Adrenal gland (tissue), 12 donors: ENCODE data around the gene HAPLN3. TPM values are rescaled to one million over a fixed set of nuclear protein-coding genes. Genes with fewer than 3 reads are reported as not detected.

Source experiments
- DNase-seq, 7 donors: peaks; one replicate each; pipeline ENCODE4 v3.0.0-alpha.2; 2019 to 2020
- H3K27ac ChIP-seq, 5 donors: fragments of 200-600 bp; sonication (generic) in 4 of 5; 1 replicate in 3 of 5; 2 replicates in 2 of 5; pipeline versions ENCODE4 v1.5.1 to v1.8.0; 2016 to 2020; ENCODE audit warnings: mild to moderate bottlenecking in 1 of 5
- H3K27me3 ChIP-seq: fragments of 200-600 bp; 2 replicates; pipeline ENCODE4 v1.8.0; 2021
- H3K36me3 ChIP-seq, 2 donors: fragments of 200-600 bp; replicated peaks in 1 of 2; 1 replicate in 1 of 2; 2 replicates in 1 of 2; pipeline versions ENCODE4 v1.5.1 to v1.8.0; 2018 to 2022
- H3K4me1 ChIP-seq, 2 donors: fragments of 200-600 bp; replicated peaks in 1 of 2; 1 replicate in 1 of 2; 2 replicates in 1 of 2; pipeline versions ENCODE4 v1.5.1 to v1.8.0; 2018 to 2021
- H3K4me3 ChIP-seq, 4 donors: fragments of 200-600 bp; sonication (generic) in 3 of 4; one replicate each; pipeline ENCODE4 v1.5.1; 2016 to 2018
- H3K9me3 ChIP-seq, 3 donors: fragments of 200-600 bp; sonication (generic) in 1 of 3; replicated peaks in 1 of 3; 1 replicate in 2 of 3; 2 replicates in 1 of 3; pipeline versions ENCODE4 v1.5.1 to v1.8.0; 2016 to 2021
- CTCF ChIP-seq, 6 experiments: fragments of 450-650 bp in 4 of 6; fragments of 200-600 bp in 2 of 6; sonication (generic) in 1 of 6; IDR thresholded peaks; 1 replicate in 5 of 6; 2 replicates in 1 of 6; pipeline versions ENCODE4 v1.5.1 to v1.8.0; 2016 to 2021; ENCODE audit warnings: antibody characterized with exemption in 6 of 6, mild to moderate bottlenecking in 2 of 6, moderate library complexity in 1 of 6
- POLR2A ChIP-seq, 2 donors: fragments of 450-650 bp; IDR thresholded peaks; one replicate each; pipeline ENCODE4 v1.6.1; 2017; ENCODE audit warnings: antibody characterized with exemption in 2 of 2, mild to moderate bottlenecking in 2 of 2, moderate library complexity in 1 of 2
- WGBS, 4 donors: extraction: QIAGEN DNeasy Blood & Tissue Kit in 2 of 4; methylation state at CpG; one replicate each; pipeline versions ENCODE4 v1.1.5 to v1.1.7; 2013 to 2017; 5-methylcytosine and 5-hydroxymethylcytosine counted together
- intact Hi-C, 2 donors: fragments of 100-400 bp; cut with DNase I; formaldehyde crosslinking; loops; one replicate each; pipeline versions ENCODE4 v1.14.1 to v1.15.0; 2022 to 2023
- polyA plus RNA-seq, 3 donors: library from polyadenylated mRNA; stranded (reverse); fragments of 200-250 nt in 2 of 3; fragments of 350-450 nt in 1 of 3; fragmentation: Illumina TruSeq in 1 of 3; extraction: RNeasy Lipid Tissue Mini Kit (QIAGEN cat#74804) in 1 of 3; gene quantifications; one replicate each; pipeline ENCODE4 v1.2.3, GENCODE V29; 2013 to 2014
- total RNA-seq, 9 donors: library from RNA; depleted of rRNA in 4 of 9; stranded (reverse); fragments of >200 nt in 4 of 9; fragments of 120-200 nt in 1 of 9; fragmentation: NEBNext Ultra II Directional in 1 of 9; extraction: Animal tissue kit (Norgen Biotek cat#: 25700) in 1 of 9; gene quantifications; one replicate each; pipeline versions ENCODE4 v1.1.0 to v1.2.4, GENCODE V29; 2013 to 2023
- donor health status: healthy with polysubstance abuse.
- donor health status: Bipolar disorder and iron deficiency.
- donor health status: DM: yes; HTN: yes; CAD: no.
- donor health status: DM: no; HTN: no; CAD: no.
- donor health status: DM: no; HTN: no; CAD: no.
- donor health status: DM: yes; HTN: yes; CAD: no.

Gene HAPLN3
- total and polyA plus RNA-seq, 12 donors: 0.55 to 7.6 (median 3.7) TPM

GRCh38 chr15:88904624-88905327 lies 9.4 kb upstream of the HAPLN3 start:
- peak; percentile 76 to 92 (median 83) for DNase-seq

GRCh38 chr15:88904257-88904623 lies 8.9 kb upstream of the HAPLN3 start:
- Histone ChIP-seq H3K4me3 (no peak overlapping the region), H3K9me3 (no peaks in the 10 kb centered on the region), H3K27ac (no peak overlapping the region), H3K4me1 (peaks cover 0 to 5% of the 10 kb centered on the region in 2 donors), H3K27me3 (no peaks in the 10 kb centered on the region), H3K36me3 (peaks cover 0 to 16% of the 10 kb centered on the region in 2 donors)
- DNase-seq: peak in 1 of 7 donors; percentile 9
- intact Hi-C loops: loop anchor here (2.0 to 10.0 kb wide), 2 partner anchors 113 to 281 kb away; no protein-coding TSS in a partner anchor
- 78 to 100% (median 88%) methylated on average over 1 to 2 of the region's 2 CpGs for WGBS, 4 donors
- TF ChIP-seq POLR2A (IDR thresholded peaks at IDR 0.05) (no peak), CTCF (IDR thresholded peaks at IDR 0.05) (no peak)

More at GRCh38 chr15:88904624-88905327, 9.4 kb upstream of the HAPLN3 start:
- Histone ChIP-seq H3K9me3 (no peaks in the 10 kb centered on the region), H3K27me3 (no peaks in the 10 kb centered on the region), H3K36me3 (peaks cover 0 to 16% of the 10 kb centered on the region in 2 donors), H3K4me3 (no peak overlapping the region), H3K4me1 (peaks cover 0 to 5% of the 10 kb centered on the region in 2 donors), H3K27ac (peak overlapping the region in 1 of 5 donors; percentile 22)
- intact Hi-C loops: loop anchor here (2.0 to 10.0 kb wide), 4 partner anchors 98 to 280 kb away; no protein-coding TSS in a partner anchor
- TF ChIP-seq POLR2A (IDR thresholded peaks at IDR 0.05): no peak
- TF ChIP-seq CTCF (IDR thresholded peaks at IDR 0.05): peak; percentile 94 to 99 (median 96)
- WGBS, 4 donors: 30 to 36% (median 31%) methylated on average over 10 of the region's 10 CpGs

- TF ChIP-seq CTCF (IDR thresholded peaks at IDR 0.05): no peak
- TF ChIP-seq POLR2A (IDR thresholded peaks at IDR 0.05): no peak
- intact Hi-C loops: loop anchor here (10.0 kb wide), 1 partner anchor 282 kb away; no protein-coding TSS in a partner anchor
- no peaks in the 10 kb centered on the region for H3K9me3 ChIP-seq
- H3K27me3 ChIP-seq: no peaks in the 10 kb centered on the region
- no peak overlapping the region for H3K4me3 ChIP-seq
- H3K36me3 ChIP-seq: peaks cover 0 to 16% of the 10 kb centered on the region in 2 donors
- DNase-seq: no peak
- WGBS, 4 donors: 64 to 100% (median 82%) methylated on average over 1 to 2 of the region's 2 CpGs
- peak overlapping the region in 1 of 5 donors; percentile 10 for H3K27ac ChIP-seq
- H3K4me1 ChIP-seq: peaks cover 0 to 5% of the 10 kb centered on the region in 2 donors
Observed at GRCh38 chr15:88902846-88903245, 7.5 kb upstream of the HAPLN3 start.

GRCh38 chr15:88902221-88902835 lies 7.0 kb upstream of the HAPLN3 start:
- Histone ChIP-seq H3K27ac (peak overlapping the region in 1 of 5 donors; percentile 10), H3K9me3 (no peaks in the 10 kb centered on the region), H3K4me3 (no peak overlapping the region), H3K4me1 (peaks cover 0 to 5% of the 10 kb centered on the region in 2 donors), H3K36me3 (peaks cover 0 to 16% of the 10 kb centered on the region in 2 donors), H3K27me3 (no peaks in the 10 kb centered on the region)
- no peak for DNase-seq
- intact Hi-C loops: loop anchor here (10.0 kb wide), 1 partner anchor 282 kb away; no protein-coding TSS in a partner anchor
- TF ChIP-seq POLR2A (IDR thresholded peaks at IDR 0.05): no peak
- TF ChIP-seq CTCF (IDR thresholded peaks at IDR 0.05): no peak
- 81 to 92% (median 83%) methylated on average over 6 of the region's 6 CpGs for WGBS, 4 donors
